GM13977 (cell line): ENCODE results near the gene STX4.

ENCODE experiments used
- DNase-seq: peaks from one replicate; pipeline ENCODE4 v3.0.0; 2012; ENCODE audit warnings: low spot score
- in situ Hi-C: fragments of 300-500 bp; cut with MboI; formaldehyde crosslinking; loops from one replicate; pipeline ENCODE4 v1.12.0; 2022; ENCODE audit warnings: low sequenced_read_pairs, low pct_unique_long_range_greater_than_20kb, mixed read lengths, inconsistent platforms; ENCODE audit not compliant: unreplicated experiment
- TF ChIP-seq, protein P1 (sequence below): IDR thresholded peaks from 2 replicates; pipeline ENCODE4 v1.5.1; 2012; ENCODE audit warnings: mild to moderate bottlenecking, control low read depth; ENCODE audit not compliant: insufficient read depth; ENCODE audit errors: extremely low read depth, missing control alignments

STX4 gene

DNA sequence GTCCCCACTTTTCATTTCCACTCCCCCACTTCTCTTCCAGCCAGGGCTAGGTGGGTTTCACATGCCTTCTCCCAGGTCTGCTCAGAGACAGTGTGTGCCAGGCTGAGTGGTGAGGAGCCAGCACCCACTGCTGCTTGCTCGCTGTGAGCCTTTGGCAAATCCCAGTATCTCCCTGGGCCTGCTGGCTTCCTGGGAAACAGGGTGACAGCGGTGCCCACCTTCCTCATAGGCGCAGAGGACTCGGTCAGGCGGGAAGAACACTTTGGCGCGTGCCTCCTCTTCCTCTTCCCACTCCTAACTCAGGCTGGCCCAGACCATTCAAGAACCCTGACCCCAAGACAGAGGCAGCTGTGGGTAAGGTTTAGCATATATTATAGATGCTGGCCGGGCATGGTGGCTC is 55.8 kb downstream of the STX4 start:
- in situ Hi-C loops: no loop called here
- TF ChIP-seq, protein P1, sequence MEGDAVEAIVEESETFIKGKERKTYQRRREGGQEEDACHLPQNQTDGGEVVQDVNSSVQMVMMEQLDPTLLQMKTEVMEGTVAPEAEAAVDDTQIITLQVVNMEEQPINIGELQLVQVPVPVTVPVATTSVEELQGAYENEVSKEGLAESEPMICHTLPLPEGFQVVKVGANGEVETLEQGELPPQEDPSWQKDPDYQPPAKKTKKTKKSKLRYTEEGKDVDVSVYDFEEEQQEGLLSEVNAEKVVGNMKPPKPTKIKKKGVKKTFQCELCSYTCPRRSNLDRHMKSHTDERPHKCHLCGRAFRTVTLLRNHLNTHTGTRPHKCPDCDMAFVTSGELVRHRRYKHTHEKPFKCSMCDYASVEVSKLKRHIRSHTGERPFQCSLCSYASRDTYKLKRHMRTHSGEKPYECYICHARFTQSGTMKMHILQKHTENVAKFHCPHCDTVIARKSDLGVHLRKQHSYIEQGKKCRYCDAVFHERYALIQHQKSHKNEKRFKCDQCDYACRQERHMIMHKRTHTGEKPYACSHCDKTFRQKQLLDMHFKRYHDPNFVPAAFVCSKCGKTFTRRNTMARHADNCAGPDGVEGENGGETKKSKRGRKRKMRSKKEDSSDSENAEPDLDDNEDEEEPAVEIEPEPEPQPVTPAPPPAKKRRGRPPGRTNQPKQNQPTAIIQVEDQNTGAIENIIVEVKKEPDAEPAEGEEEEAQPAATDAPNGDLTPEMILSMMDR: no peak
- DNase-seq: no peak
